GM23338 (cell line): ENCODE measurements around the gene SEMA4D. TPM values are rescaled to one million over a fixed set of nuclear protein-coding genes. Genes with fewer than 3 reads are reported as not detected.

Experiments used
- ATAC-seq: fragments of 200-7000 bp; cut with Tn5 transposase; 3 replicates; pipeline ENCODE4 v1.9.1; 2020
- DNase-seq: peaks from one replicate; pipeline ENCODE4 v3.0.0-alpha.2; 2015; ENCODE audit warnings: low spot score
- H2AFZ ChIP-seq: fragments of 200-600 bp; sonication (generic); 2 replicates; pipeline ENCODE4 v1.8.0; 2016; ENCODE audit warnings: antibody characterized with exemption, mild to moderate bottlenecking, moderate library complexity
- H3F3A ChIP-seq: fragments of 200-600 bp; sonication (generic); replicated peaks from 2 replicates; pipeline ENCODE4 v1.8.0; 2017; ENCODE audit warnings: antibody characterized with exemption, mixed run types, low read depth
- H3K27ac ChIP-seq: fragments of 200-600 bp; sonication (generic); 2 replicates; pipeline ENCODE4 v1.6.1; 2016; ENCODE audit warnings: low read depth
- H3K27me3 ChIP-seq: fragments of 200-600 bp; sonication (generic); 2 replicates; pipeline ENCODE4 v1.8.0; 2016; ENCODE audit warnings: mild to moderate bottlenecking, mixed run types, moderate library complexity; ENCODE audit not compliant: insufficient read depth
- H3K36me3 ChIP-seq: fragments of 200-600 bp; sonication (generic); 2 replicates; pipeline ENCODE4 v1.8.0; 2016; ENCODE audit warnings: mild to moderate bottlenecking; ENCODE audit not compliant: insufficient read depth
- H3K4me1 ChIP-seq: fragments of 200-600 bp; sonication (generic); 2 replicates; pipeline ENCODE4 v1.8.0; 2016; ENCODE audit warnings: mild to moderate bottlenecking, moderate library complexity; ENCODE audit not compliant: insufficient read depth
- H3K4me2 ChIP-seq: fragments of 200-600 bp; sonication (generic); 2 replicates; pipeline ENCODE4 v1.7.1; 2017; ENCODE audit warnings: mixed run types
- H3K4me3 ChIP-seq: fragments of 200-600 bp; sonication (generic); 2 replicates; pipeline ENCODE4 v1.6.1; 2016; ENCODE audit warnings: mixed run types
- H3K79me2 ChIP-seq: fragments of 200-600 bp; sonication (generic); replicated peaks from 2 replicates; pipeline ENCODE4 v1.8.0; 2017; ENCODE audit warnings: mild to moderate bottlenecking; ENCODE audit not compliant: insufficient read depth
- H3K9me2 ChIP-seq: fragments of 200-600 bp; sonication (generic); 2 replicates; pipeline ENCODE4 v1.8.0; 2017; ENCODE audit not compliant: insufficient read depth
- H4K20me1 ChIP-seq: fragments of 200-600 bp; sonication (generic); replicated peaks from 2 replicates; pipeline ENCODE4 v1.8.0; 2017; ENCODE audit warnings: mild to moderate bottlenecking; ENCODE audit not compliant: insufficient read depth
- H3K27ac Mint-ChIP-seq: 2 replicates; pipeline ENCODE4 v1.8.0; 2020; ENCODE audit warnings: inconsistent platforms, mild to moderate bottlenecking, moderate library complexity, mixed read lengths
- H3K27me3 Mint-ChIP-seq: 3 replicates; pipeline ENCODE4 v1.8.0; 2022; ENCODE audit warnings: low read depth, mild to moderate bottlenecking, moderate library complexity, mixed read lengths, inconsistent platforms; ENCODE audit not compliant: insufficient read depth, poor library complexity
- H3K36me3 Mint-ChIP-seq: 3 replicates; pipeline ENCODE4 v1.8.0; 2021; ENCODE audit warnings: low read depth, mild to moderate bottlenecking, inconsistent platforms, moderate library complexity, mixed read lengths
- H3K4me1 Mint-ChIP-seq: 3 replicates; pipeline ENCODE4 v1.8.0; 2020; ENCODE audit warnings: mild to moderate bottlenecking, inconsistent platforms, mixed read lengths
- H3K4me3 Mint-ChIP-seq: 3 replicates; pipeline ENCODE4 v1.8.0; 2021; ENCODE audit warnings: moderate library complexity, mild to moderate bottlenecking, inconsistent platforms, mixed read lengths
- H3K9me3 Mint-ChIP-seq: 3 replicates; pipeline ENCODE4 v1.8.0; 2020; ENCODE audit warnings: moderate library complexity, mild to moderate bottlenecking, inconsistent platforms, mixed read lengths
- CREB1 ChIP-seq: fragments of 250-450 bp; sonication (Bioruptor Pico); IDR thresholded peaks from 2 replicates; pipeline ENCODE4 v1.5.0; 2020; ENCODE audit warnings: low read depth, mild to moderate bottlenecking, moderate library complexity
- CTCF ChIP-seq, 2 experiments: fragments of 200-600 bp in 1 of 2; sonication (generic) in 1 of 2; conservative IDR thresholded peaks; 2 replicates each; pipeline versions ENCODE4 v1.5.1 to v1.6.1; 2016 to 2017; ENCODE audit warnings: antibody characterized with exemption in 2 of 2, low read depth in 2 of 2, mild to moderate bottlenecking in 2 of 2, moderate library complexity in 1 of 2
- EZH2 ChIP-seq: fragments of 200-600 bp; sonication (generic); IDR thresholded peaks from one replicate; pipeline ENCODE4 v1.8.0; 2017; ENCODE audit warnings: antibody characterized with exemption, mild to moderate bottlenecking, low read depth; ENCODE audit not compliant: unreplicated experiment
- EZH2phosphoT487 ChIP-seq: fragments of 200-600 bp; sonication (generic); IDR thresholded peaks from one replicate; pipeline ENCODE4 v1.8.1; 2018; ENCODE audit warnings: antibody characterized with exemption; ENCODE audit not compliant: unreplicated experiment
- JUNB ChIP-seq: IDR thresholded peaks from one replicate; pipeline ENCODE4 v1.6.1; 2016; ENCODE audit warnings: antibody characterized with exemption; ENCODE audit not compliant: unreplicated experiment
- NANOG ChIP-seq: IDR thresholded peaks from 2 replicates; pipeline ENCODE4 v1.6.1; 2016; ENCODE audit warnings: antibody characterized with exemption, borderline replicate concordance
- POLR2AphosphoS5 ChIP-seq: IDR thresholded peaks from 2 replicates; pipeline ENCODE4 v1.6.1; 2016; ENCODE audit warnings: antibody characterized with exemption, low read depth
- REST ChIP-seq: IDR thresholded peaks from one replicate; pipeline ENCODE4 v1.6.1; 2018; ENCODE audit warnings: antibody characterized with exemption; ENCODE audit not compliant: unreplicated experiment
- STAT1 ChIP-seq: IDR thresholded peaks from one replicate; pipeline ENCODE4 v1.6.1; 2016; ENCODE audit warnings: antibody characterized with exemption; ENCODE audit not compliant: unreplicated experiment
- ZNF114 ChIP-seq: fragments of 250-450 bp; sonication (Bioruptor Pico); IDR thresholded peaks from 2 replicates; pipeline ENCODE4 v1.5.0; 2020; ENCODE audit warnings: mild to moderate bottlenecking, moderate library complexity
- ZNF331 ChIP-seq: fragments of 250-450 bp; sonication (Bioruptor Pico); IDR thresholded peaks from 2 replicates; pipeline ENCODE4 v1.5.0; 2020; ENCODE audit warnings: low read depth, mild to moderate bottlenecking, moderate library complexity
- polyA plus RNA-seq: library from polyadenylated mRNA; unstranded; fragments of >200 nt; fragmentation: Nextera tagmentation; extraction: Ambion mirVana; gene quantifications from 2 replicates; pipeline ENCODE4 v1.2.1, GENCODE V29; 2016
- total RNA-seq: library from RNA; depleted of rRNA; stranded (reverse); fragments of >200 nt; shearing (Covaris generic); gene quantifications from 2 replicates; pipeline ENCODE4 v1.2.3, GENCODE V29; 2014
- TF ChIP-seq, protein P1 (sequence below): IDR thresholded peaks from 2 replicates; pipeline ENCODE4 v1.6.1; 2016; ENCODE audit warnings: antibody characterized with exemption
- TF ChIP-seq, protein P2 (sequence below): fragments of 250-450 bp; sonication (Bioruptor Pico); IDR thresholded peaks from 2 replicates; pipeline ENCODE4 v1.5.0; 2020; ENCODE audit warnings: mild to moderate bottlenecking, moderate library complexity

SEMA4D gene
- total and polyA plus RNA-seq, 2 experiments from 2014 or later = 19.3 to 63.0 TPM

GRCh38 chr9:89488936-89489335, 9.0 kb downstream of the SEMA4D start (continued):
- TF ChIP-seq REST (no peak), EZH2 (no peak)

DNA sequence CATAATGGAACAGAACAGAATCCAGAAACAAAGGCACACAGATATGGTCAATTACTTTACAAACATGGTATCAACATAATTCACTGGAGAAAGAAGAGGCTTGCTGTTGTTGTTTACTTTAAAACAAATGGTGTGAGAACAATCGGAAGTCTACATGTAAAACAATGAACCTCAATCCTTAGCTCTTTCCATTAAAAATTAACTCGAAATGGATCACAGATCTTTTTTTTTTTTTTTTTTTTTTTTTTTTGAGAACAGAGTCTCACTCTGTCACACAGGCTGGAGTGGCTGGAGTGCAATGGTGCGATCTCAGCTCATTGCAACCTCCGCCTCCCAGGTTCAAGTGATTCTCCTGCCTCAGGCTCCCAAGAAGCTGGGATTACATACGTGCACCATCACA, 9.8 kb downstream of the SEMA4D start:
- H3K4me3 ChIP-seq = no peak overlapping the region
- Mint-ChIP-seq H3K4me3 (no peak overlapping the region), H3K27me3 (no peaks in the 10 kb centered on the region), H3K27ac (no peak overlapping the region), H3K36me3 (no peaks in the 10 kb centered on the region; the same call in 1 of the 3 replicates), H3K4me1 (peaks cover 58% of the 10 kb centered on the region), H3K9me3 (no peaks in the 10 kb centered on the region)
- ATAC-seq (no peak), DNase-seq (no peak)
- no peak overlapping the region for H3K4me2 ChIP-seq
- no peaks in the 10 kb centered on the region for H3K27me3 ChIP-seq
- no peaks in the 10 kb centered on the region for H3K36me3 ChIP-seq
- peaks cover 11% of the 10 kb centered on the region for H3K9me2 ChIP-seq
- H3K27ac ChIP-seq = no peak overlapping the region; the same call in 1 of the 2 replicates
- H4K20me1 ChIP-seq = peaks cover 19% of the 10 kb centered on the region
- peaks cover 100% of the 10 kb centered on the region for H3K79me2 ChIP-seq
- H2AFZ ChIP-seq = no peak overlapping the region
- H3K4me1 ChIP-seq = peaks cover 46% of the 10 kb centered on the region
- H3F3A ChIP-seq = no peaks in the 10 kb centered on the region
- no peak for TF ChIP-seq POLR2AphosphoS5
- no peak for TF ChIP-seq CTCF (conservative IDR thresholded peaks at IDR 0.05; ENCODE audit: low read depth in 2 of 2)
- no peak for TF ChIP-seq ZNF331 (CRISPR knock-in tag)
- no peak for TF ChIP-seq EZH2phosphoT487
- no peak for TF ChIP-seq EZH2
- no peak for TF ChIP-seq ZNF114 (CRISPR knock-in tag)
- no peak for TF ChIP-seq JUNB
- TF ChIP-seq, protein P1, sequence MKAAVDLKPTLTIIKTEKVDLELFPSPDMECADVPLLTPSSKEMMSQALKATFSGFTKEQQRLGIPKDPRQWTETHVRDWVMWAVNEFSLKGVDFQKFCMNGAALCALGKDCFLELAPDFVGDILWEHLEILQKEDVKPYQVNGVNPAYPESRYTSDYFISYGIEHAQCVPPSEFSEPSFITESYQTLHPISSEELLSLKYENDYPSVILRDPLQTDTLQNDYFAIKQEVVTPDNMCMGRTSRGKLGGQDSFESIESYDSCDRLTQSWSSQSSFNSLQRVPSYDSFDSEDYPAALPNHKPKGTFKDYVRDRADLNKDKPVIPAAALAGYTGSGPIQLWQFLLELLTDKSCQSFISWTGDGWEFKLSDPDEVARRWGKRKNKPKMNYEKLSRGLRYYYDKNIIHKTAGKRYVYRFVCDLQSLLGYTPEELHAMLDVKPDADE = no peak
- no peak for TF ChIP-seq CREB1 (CRISPR knock-in tag)
- no peak for TF ChIP-seq STAT1
- TF ChIP-seq, protein P2, sequence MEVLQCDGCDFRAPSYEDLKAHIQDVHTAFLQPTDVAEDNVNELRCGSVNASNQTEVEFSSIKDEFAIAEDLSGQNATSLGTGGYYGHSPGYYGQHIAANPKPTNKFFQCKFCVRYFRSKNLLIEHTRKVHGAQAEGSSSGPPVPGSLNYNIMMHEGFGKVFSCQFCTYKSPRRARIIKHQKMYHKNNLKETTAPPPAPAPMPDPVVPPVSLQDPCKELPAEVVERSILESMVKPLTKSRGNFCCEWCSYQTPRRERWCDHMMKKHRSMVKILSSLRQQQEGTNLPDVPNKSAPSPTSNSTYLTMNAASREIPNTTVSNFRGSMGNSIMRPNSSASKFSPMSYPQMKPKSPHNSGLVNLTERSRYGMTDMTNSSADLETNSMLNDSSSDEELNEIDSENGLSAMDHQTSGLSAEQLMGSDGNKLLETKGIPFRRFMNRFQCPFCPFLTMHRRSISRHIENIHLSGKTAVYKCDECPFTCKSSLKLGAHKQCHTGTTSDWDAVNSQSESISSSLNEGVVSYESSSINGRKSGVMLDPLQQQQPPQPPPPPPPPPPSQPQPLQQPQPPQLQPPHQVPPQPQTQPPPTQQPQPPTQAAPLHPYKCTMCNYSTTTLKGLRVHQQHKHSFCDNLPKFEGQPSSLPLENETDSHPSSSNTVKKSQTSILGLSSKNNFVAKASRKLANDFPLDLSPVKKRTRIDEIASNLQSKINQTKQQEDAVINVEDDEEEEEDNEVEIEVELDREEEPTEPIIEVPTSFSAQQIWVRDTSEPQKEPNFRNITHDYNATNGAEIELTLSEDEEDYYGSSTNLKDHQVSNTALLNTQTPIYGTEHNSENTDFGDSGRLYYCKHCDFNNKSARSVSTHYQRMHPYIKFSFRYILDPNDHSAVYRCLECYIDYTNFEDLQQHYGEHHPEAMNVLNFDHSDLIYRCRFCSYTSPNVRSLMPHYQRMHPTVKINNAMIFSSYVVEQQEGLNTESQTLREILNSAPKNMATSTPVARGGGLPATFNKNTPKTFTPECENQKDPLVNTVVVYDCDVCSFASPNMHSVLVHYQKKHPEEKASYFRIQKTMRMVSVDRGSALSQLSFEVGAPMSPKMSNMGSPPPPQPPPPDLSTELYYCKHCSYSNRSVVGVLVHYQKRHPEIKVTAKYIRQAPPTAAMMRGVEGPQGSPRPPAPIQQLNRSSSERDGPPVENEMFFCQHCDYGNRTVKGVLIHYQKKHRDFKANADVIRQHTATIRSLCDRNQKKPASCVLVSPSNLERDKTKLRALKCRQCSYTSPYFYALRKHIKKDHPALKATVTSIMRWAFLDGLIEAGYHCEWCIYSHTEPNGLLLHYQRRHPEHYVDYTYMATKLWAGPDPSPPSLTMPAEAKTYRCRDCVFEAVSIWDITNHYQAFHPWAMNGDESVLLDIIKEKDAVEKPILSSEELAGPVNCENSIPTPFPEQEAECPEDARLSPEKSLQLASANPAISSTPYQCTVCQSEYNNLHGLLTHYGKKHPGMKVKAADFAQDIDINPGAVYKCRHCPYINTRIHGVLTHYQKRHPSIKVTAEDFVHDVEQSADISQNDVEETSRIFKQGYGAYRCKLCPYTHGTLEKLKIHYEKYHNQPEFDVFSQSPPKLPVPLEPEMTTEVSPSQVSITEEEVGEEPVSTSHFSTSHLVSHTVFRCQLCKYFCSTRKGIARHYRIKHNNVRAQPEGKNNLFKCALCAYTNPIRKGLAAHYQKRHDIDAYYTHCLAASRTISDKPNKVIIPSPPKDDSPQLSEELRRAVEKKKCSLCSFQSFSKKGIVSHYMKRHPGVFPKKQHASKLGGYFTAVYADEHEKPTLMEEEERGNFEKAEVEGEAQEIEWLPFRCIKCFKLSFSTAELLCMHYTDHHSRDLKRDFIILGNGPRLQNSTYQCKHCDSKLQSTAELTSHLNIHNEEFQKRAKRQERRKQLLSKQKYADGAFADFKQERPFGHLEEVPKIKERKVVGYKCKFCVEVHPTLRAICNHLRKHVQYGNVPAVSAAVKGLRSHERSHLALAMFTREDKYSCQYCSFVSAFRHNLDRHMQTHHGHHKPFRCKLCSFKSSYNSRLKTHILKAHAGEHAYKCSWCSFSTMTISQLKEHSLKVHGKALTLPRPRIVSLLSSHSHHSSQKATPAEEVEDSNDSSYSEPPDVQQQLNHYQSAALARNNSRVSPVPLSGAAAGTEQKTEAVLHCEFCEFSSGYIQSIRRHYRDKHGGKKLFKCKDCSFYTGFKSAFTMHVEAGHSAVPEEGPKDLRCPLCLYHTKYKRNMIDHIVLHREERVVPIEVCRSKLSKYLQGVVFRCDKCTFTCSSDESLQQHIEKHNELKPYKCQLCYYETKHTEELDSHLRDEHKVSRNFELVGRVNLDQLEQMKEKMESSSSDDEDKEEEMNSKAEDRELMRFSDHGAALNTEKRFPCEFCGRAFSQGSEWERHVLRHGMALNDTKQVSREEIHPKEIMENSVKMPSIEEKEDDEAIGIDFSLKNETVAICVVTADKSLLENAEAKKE (CRISPR knock-in tag) = no peak
- no peak for TF ChIP-seq NANOG
